Measurements from ENCODE around the gene PI4K2A. TPM values are rescaled to one million over a fixed set of nuclear protein-coding genes. Genes with fewer than 3 reads are reported as not detected.
A peak's percentile ranks its signal among the peaks of the same experiment; 100 is the strongest.

PI4K2A gene
- total and polyA plus RNA-seq, 2 donors (not counting 3 experiments of a cell fraction or from before 2014, with no cell fraction given): 20.4 to 24.6 TPM

DNA sequence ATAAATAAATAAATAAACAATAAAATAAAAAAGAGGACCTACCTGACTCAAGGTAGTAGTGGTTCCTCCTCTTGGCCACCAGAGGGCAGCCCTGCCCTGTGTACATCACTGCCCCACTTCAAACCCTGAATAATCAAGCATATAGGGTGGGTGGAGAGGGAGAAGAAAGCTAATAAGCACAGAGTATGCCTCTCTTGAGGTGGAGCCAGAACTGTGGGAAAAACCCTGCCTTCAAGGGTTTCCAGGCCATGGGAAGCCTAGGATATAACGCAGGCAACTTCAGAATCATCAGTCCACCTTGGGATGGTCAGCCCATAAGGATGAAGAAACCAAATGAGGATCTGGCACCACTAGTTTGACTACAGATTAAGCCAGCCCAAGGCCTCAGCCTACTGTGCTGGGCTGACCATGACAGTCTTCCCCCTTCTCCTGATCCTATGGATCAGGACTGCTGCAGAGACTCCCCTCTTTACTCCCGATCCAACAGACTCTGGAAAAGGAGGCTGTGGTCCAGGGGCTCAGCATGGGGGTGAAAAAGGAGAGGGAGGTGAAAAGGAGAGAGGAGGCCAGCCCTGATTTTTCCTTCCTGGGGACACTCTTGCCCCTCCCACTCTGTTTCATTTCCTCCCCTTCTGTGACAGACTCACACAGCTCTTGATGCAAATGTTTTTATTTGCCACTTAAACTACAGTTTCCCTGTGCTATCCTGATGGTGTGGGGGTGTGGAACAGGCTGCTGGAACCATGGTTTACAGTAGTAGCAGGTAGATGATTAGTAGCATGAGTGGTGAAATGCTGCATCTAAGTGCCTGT is 36.5 kb downstream of the PI4K2A start:
- Histone ChIP-seq H3K9ac (replicated peaks; ENCODE audit: extremely low read depth, insufficient read depth, low read length) (no peak overlapping the region), H3K9me3 (replicated peaks; ENCODE audit: control insufficient read depth, insufficient read depth, low read length) (no peaks in the 10 kb centered on the region), H4K20me1 (replicated peaks; ENCODE audit: control insufficient read depth, extremely low read depth, insufficient read depth, low read length) (no peaks in the 10 kb centered on the region), H3K27ac (ENCODE audit: insufficient read depth, low read depth, low read length) (no peak overlapping the region), H3K27me3 (ENCODE audit: control insufficient read depth in 2 of 2, insufficient read depth in 2 of 2, low read length in 2 of 2) (no peaks in the 10 kb centered on the region), H3K4me1 (ENCODE audit: control insufficient read depth, extremely low read depth, insufficient read depth, low read length) (peaks cover 3% of the 10 kb centered on the region), H2AFZ (ENCODE audit: low read depth, low read length) (no peak overlapping the region), H3K4me2 (ENCODE audit: insufficient read depth, low read length) (no peak overlapping the region), H3K4me3 (replicated peaks in 1 of 3; ENCODE audit: insufficient read depth in 1 of 3, low read depth in 1 of 3, low read length in 3 of 3) (no peak overlapping the region), H3K36me3 (ENCODE audit: control insufficient read depth in 2 of 2, extremely low read depth in 1 of 2, insufficient read depth in 2 of 2, low read length in 2 of 2) (peaks cover 0 to 31% of the 10 kb centered on the region in 2 experiments), H3K79me2 (ENCODE audit: control insufficient read depth, insufficient read depth, low read length) (no peaks in the 10 kb centered on the region), H3K9me1 (replicated peaks; ENCODE audit: control insufficient read depth, extremely low read depth, insufficient read depth, low read length) (no peaks in the 10 kb centered on the region)
- TF ChIP-seq, protein P1, sequence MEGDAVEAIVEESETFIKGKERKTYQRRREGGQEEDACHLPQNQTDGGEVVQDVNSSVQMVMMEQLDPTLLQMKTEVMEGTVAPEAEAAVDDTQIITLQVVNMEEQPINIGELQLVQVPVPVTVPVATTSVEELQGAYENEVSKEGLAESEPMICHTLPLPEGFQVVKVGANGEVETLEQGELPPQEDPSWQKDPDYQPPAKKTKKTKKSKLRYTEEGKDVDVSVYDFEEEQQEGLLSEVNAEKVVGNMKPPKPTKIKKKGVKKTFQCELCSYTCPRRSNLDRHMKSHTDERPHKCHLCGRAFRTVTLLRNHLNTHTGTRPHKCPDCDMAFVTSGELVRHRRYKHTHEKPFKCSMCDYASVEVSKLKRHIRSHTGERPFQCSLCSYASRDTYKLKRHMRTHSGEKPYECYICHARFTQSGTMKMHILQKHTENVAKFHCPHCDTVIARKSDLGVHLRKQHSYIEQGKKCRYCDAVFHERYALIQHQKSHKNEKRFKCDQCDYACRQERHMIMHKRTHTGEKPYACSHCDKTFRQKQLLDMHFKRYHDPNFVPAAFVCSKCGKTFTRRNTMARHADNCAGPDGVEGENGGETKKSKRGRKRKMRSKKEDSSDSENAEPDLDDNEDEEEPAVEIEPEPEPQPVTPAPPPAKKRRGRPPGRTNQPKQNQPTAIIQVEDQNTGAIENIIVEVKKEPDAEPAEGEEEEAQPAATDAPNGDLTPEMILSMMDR (IDR thresholded peaks at IDR 0.05; ENCODE audit: extremely low read depth in 1 of 2, insufficient read depth in 1 of 2, low read depth in 1 of 2, low read length in 2 of 2): peak; percentile 78 to 80
- TF ChIP-seq, protein P2, sequence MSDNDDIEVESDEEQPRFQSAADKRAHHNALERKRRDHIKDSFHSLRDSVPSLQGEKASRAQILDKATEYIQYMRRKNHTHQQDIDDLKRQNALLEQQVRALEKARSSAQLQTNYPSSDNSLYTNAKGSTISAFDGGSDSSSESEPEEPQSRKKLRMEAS (IDR thresholded peaks at IDR 0.05; ENCODE audit: insufficient read depth, insufficient read length): no peak
- TF ChIP-seq EZH2 (IDR thresholded peaks at IDR 0.05; ENCODE audit: borderline replicate concordance, low read depth, low read length, severe bottlenecking): no peak
- TF ChIP-seq JUN (IDR thresholded peaks at IDR 0.05; ENCODE audit: borderline replicate concordance, insufficient read depth, insufficient read length, low read depth): no peak
- TF ChIP-seq POLR2A (IDR thresholded peaks at IDR 0.05; ENCODE audit: low read depth, low read length): peak; percentile 15
- TF ChIP-seq FOS (IDR thresholded peaks at IDR 0.05; ENCODE audit: borderline replicate concordance, insufficient read depth, low read length): no peak
- TF ChIP-seq MYC (IDR thresholded peaks at IDR 0.05; ENCODE audit: low read depth, low read length): no peak
- DNase-seq (ENCODE audit: low read depth, low spot score): peak; percentile 61
- intact Hi-C loops (cut with micrococcal nuclease): loop anchor here (1.0 kb wide), 2 partner anchors 24 to 54 kb away; no protein-coding TSS in a partner anchor
- peak; percentile 61 for FAIRE-seq
- BruUV-seq (replicated peaks): no TSS peak
- ChIA-PET CTCF (interaction anchor here (0.6 to 6.1 kb wide), 29 partner anchors 9 to 106 kb away, joined by 3 to 98 read pairs (median 5); partner anchors contain the start of genes ANKRD2, AVPI1, MARVELD1 and PI4K2A), POLR2A (interaction anchor here (1.0 kb wide), 1 partner anchor 10 kb away, joined by 4 read pairs; the partner anchor contains the start of gene AVPI1)
- dilution Hi-C loops (cut with MboI; ENCODE audit: extremely low pct_ligation_motif_present, low sequenced_read_pairs): no loop called here

All from endothelial cell of umbilical vein (primary cell).